Activated naive CD8-positive, alpha-beta T cell treated with anti-CD3 and anti-CD28 coated beads, Interleukin-2, amount 50 U/mL, for 16 hours (primary cell): ENCODE results near the gene SV2B.
"Not testable (repeated sequence)": the region's sequence is repeated elsewhere in the genome, so short reads cannot be mapped to it uniquely, and the experiment has no call there.

Experiments
- DNase-seq: peaks from one replicate; pipeline ENCODE4 v3.0.0-alpha.2; 2020; ENCODE audit warnings: low read depth, low spot score

SV2B gene

GRCh38 chr15:91099995-91100813 lies at the start of gene SV2B:
SV2B (plus strand) TSS chr15:91100257; CDS start chr15:91226264, 126,007 bp downstream.
- DNase-seq: no peak

- DNase-seq: no peak
Observed at GRCh38 chr15:91051248-91051647, 48.8 kb upstream of the SV2B start.

GRCh38 chr15:91054816-91055215 lies 45.2 kb upstream of the SV2B start:
- no peak for DNase-seq

- no peak for DNase-seq
Observed at GRCh38 chr15:91055548-91056331, 44.3 kb upstream of the SV2B start.

- no peak for DNase-seq
Observed at GRCh38 chr15:91061230-91061629, 38.8 kb upstream of the SV2B start.

GRCh38 chr15:91061997-91062396 lies 38.1 kb upstream of the SV2B start:
- DNase-seq: no peak

- no peak for DNase-seq
Observed at GRCh38 chr15:91065505-91065904, 34.6 kb upstream of the SV2B start.

- no peak for DNase-seq
Observed at GRCh38 chr15:91067036-91067435, 33.0 kb upstream of the SV2B start.

GRCh38 chr15:91068436-91068835 lies 31.6 kb upstream of the SV2B start:
- DNase-seq: no peak

- no peak for DNase-seq
Observed at GRCh38 chr15:91068966-91069365, 31.1 kb upstream of the SV2B start.

- DNase-seq: no peak
Observed at GRCh38 chr15:91070872-91071271, 29.2 kb upstream of the SV2B start.

GRCh38 chr15:91072161-91072560 lies 27.9 kb upstream of the SV2B start:
- DNase-seq: no peak

- no peak for DNase-seq
Observed at GRCh38 chr15:91073077-91073476, 27.0 kb upstream of the SV2B start.

GRCh38 chr15:91073768-91074167 lies 26.3 kb upstream of the SV2B start:
- DNase-seq: no peak

- DNase-seq: no peak
Observed at GRCh38 chr15:91075739-91076138, 24.3 kb upstream of the SV2B start.

- no peak for DNase-seq
Observed at GRCh38 chr15:91077029-91077428, 23.0 kb upstream of the SV2B start.

GRCh38 chr15:91093866-91094265 lies 6.2 kb upstream of the SV2B start:
- not testable (repeated sequence) for DNase-seq

GRCh38 chr15:91098451-91098850 lies 1.6 kb upstream of the SV2B start:
- no peak for DNase-seq

- no peak for DNase-seq
Observed at GRCh38 chr15:91099616-91099994, 452 bp upstream of the SV2B start.

GRCh38 chr15:91100814-91101607 lies 954 bp downstream of the SV2B start:
- no peak for DNase-seq

GRCh38 chr15:91101608-91101920 lies 1.5 kb downstream of the SV2B start:
- no peak for DNase-seq
